HepG2 (cell line): Measurements from ENCODE around the gene PPIC.

Source experiments
- ESRRA ChIP-seq: sonication (generic); formaldehyde crosslinking; IDR thresholded peaks from 2 replicates; pipeline ENCODE4 v1.5.1; 2020; ENCODE audit warnings: mild to moderate bottlenecking, low read depth, missing genetic modification reagents
- NFE2L2 ChIP-seq: fragments of 150-350 bp; IDR thresholded peaks from 2 replicates; pipeline ENCODE4 v1.6.1; 2014; ENCODE audit warnings: low read length
- RAD21 ChIP-seq: fragments of 450-650 bp; formaldehyde crosslinking; IDR thresholded peaks from 2 replicates; pipeline ENCODE4 v1.5.0; 2020; ENCODE audit warnings: mild to moderate bottlenecking
- XRCC5 ChIP-seq: fragments of 200-400 bp; formaldehyde crosslinking; optimal IDR thresholded peaks from 2 replicates; pipeline ENCODE3; 2017; ENCODE audit warnings: mild to moderate bottlenecking, low read length
- YY1 ChIP-seq: IDR thresholded peaks from 2 replicates; pipeline ENCODE4 v1.6.1; 2011; ENCODE audit warnings: low read length, low read depth, moderate library complexity, mild to moderate bottlenecking; ENCODE audit not compliant: insufficient read depth, insufficient replicate concordance
- ZNF205 ChIP-seq: IDR thresholded peaks from 2 replicates; pipeline ENCODE4 v1.6.1; 2018; ENCODE audit warnings: missing biosample characterization, missing genetic modification reagents
- ZNF292 ChIP-seq: sonication (generic); formaldehyde crosslinking; IDR thresholded peaks from 2 replicates; pipeline ENCODE4 v1.8.1; 2022; ENCODE audit warnings: mild to moderate bottlenecking, low read depth, missing genetic modification reagents, borderline replicate concordance
- ZNF652 ChIP-seq: IDR thresholded peaks from 2 replicates; pipeline ENCODE4 v1.6.1; 2016; ENCODE audit warnings: low read depth, borderline replicate concordance
- ZSCAN29 ChIP-seq: sonication (generic); formaldehyde crosslinking; conservative IDR thresholded peaks from 2 replicates; pipeline ENCODE4 v1.4.0; 2020; ENCODE audit warnings: mild to moderate bottlenecking, missing genetic modification reagents

DNA sequence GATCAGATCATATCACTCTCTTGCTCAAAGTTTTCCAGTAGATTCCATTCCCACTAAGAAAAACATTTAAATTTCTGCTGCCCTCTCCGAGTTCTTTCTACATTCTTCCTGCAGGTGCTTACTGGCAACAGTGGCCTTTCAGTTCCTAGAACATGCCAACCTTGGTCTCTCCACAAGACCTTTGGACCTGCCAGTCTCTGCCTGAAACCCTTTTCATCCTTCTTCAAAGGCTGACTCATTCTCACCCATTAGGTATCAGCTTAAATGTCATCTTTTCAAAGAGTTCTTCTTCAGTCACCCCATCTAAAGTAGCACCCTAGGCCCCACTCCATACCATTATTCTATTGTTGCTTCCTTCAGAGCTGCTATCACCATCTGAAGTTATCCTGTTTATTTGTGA is 21.8 kb downstream of the PPIC start:
- no peak for TF ChIP-seq ZNF205 (CRISPR knock-in tag)
- no peak for TF ChIP-seq XRCC5
- TF ChIP-seq ZNF292, result no peak
- TF ChIP-seq ESRRA, result no peak
- no peak for TF ChIP-seq YY1
- TF ChIP-seq NFE2L2, result no peak
- no peak for TF ChIP-seq RAD21
- TF ChIP-seq ZNF652 (CRISPR knock-in tag), result no peak
- no peak for TF ChIP-seq ZSCAN29
